Stomach smooth muscle (tissue), 2 donors: Measurements from ENCODE around the gene RNF115.
"Not testable (repeated sequence)": the region's sequence is repeated elsewhere in the genome, so short reads cannot be mapped to it uniquely, and the experiment has no call there.

Experiments used
- H3K27ac ChIP-seq: one replicate; pipeline ENCODE4 v1.7.0; 2013; ENCODE audit warnings: mild to moderate bottlenecking, low read length, inconsistent platforms
- H3K27me3 ChIP-seq, 2 donors: one replicate each; pipeline ENCODE4 v1.7.0; 2013; ENCODE audit warnings: low read length in 2 of 2; ENCODE audit not compliant: insufficient read depth in 2 of 2, control insufficient read depth in 1 of 2
- H3K36me3 ChIP-seq, 2 donors: one replicate each; pipeline ENCODE4 v1.7.0; 2013; ENCODE audit warnings: low read length in 2 of 2; ENCODE audit not compliant: control insufficient read depth in 2 of 2, insufficient read depth in 2 of 2
- H3K4me1 ChIP-seq: one replicate; pipeline ENCODE4 v1.7.0; 2013; ENCODE audit warnings: low read length; ENCODE audit not compliant: control insufficient read depth, insufficient read depth
- H3K4me3 ChIP-seq, 2 donors: one replicate each; pipeline ENCODE4 v1.7.0; 2013; ENCODE audit warnings: low read length in 2 of 2
- H3K9ac ChIP-seq, 2 donors: one replicate each; pipeline ENCODE4 v1.7.0; 2013; ENCODE audit warnings: low read length in 2 of 2, mild to moderate bottlenecking in 1 of 2
- H3K9me3 ChIP-seq, 2 donors: one replicate each; pipeline ENCODE4 v1.7.0; 2013; ENCODE audit warnings: low read length in 2 of 2; ENCODE audit not compliant: control insufficient read depth in 2 of 2
- donor health status: healthy.
- donor health status: Pancreatic carcinoma.

The RNF115 gene

DNA sequence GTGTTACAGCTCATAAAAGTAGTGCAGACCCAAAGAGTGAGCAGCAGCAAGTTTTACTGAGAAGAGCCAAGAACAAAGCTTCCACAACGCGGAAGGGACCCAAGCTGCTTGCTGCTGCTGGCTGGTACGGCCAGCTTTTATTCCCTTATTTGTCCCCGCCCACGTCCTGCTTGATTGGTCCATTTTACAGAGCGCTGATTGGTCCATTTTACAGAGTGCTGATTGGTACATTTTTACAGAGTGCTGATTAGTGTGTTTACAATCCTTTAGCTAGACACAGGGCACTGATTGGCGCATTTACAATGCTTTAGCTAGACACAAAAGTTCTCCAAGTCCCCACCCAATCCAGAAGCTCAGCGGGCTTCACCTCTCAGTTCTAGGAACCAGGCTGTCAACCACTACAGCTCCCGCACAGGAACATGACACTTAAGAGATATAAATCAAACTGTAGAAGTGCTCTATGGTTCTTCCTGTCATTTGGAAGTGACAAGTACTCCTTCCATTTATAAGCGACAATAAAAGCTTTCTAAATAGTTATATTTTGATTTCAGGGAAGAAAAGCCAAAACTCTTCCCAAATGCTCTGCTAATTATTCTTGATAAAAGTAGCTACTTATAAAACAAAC is 28.5 kb downstream of the RNF115 start:
- Histone ChIP-seq H3K27me3 (no peaks in the 10 kb centered on the region), H3K4me3 (no peak overlapping the region), H3K9ac (no peak overlapping the region), H3K4me1 (no peaks in the 10 kb centered on the region), H3K27ac (no peak overlapping the region), H3K36me3 (peaks cover 0 to 2% of the 10 kb centered on the region in 2 donors), H3K9me3 (no peaks in the 10 kb centered on the region)

GRCh38 chr1:145792484-145792883 is 31.4 kb downstream of the RNF115 start:
- Histone ChIP-seq H3K9me3 (no peaks in the 10 kb centered on the region), H3K27ac (no peak overlapping the region), H3K4me1 (no peaks in the 10 kb centered on the region), H3K4me3 (no peak overlapping the region), H3K36me3 (peaks cover 2 to 6% of the 10 kb centered on the region in 2 donors), H3K9ac (no peak overlapping the region), H3K27me3 (no peaks in the 10 kb centered on the region)

DNA sequence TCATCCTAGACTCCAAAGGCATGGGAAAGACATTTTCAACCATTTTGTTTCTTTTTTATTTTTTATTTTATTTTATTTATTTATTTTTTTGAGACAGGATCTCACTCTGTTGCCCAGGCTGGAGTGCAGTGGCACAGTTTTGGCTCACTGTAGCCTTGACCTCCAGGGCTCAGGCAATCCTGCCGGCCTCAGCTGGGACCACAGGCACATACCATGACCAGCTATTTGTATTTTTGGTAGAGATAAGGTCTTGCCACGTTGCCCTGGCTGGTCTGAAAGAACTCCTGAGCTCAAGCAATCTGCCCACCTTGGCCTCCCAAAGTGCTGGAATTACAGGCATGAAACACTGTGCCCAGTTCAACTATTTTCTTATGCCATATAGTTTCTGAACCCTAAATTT is 32.0 kb downstream of the RNF115 start:
- not testable (repeated sequence) for H3K36me3 ChIP-seq, H3K27me3 ChIP-seq, H3K4me3 ChIP-seq, H3K4me1 ChIP-seq, H3K9me3 ChIP-seq, H3K9ac ChIP-seq, H3K27ac ChIP-seq

DNA sequence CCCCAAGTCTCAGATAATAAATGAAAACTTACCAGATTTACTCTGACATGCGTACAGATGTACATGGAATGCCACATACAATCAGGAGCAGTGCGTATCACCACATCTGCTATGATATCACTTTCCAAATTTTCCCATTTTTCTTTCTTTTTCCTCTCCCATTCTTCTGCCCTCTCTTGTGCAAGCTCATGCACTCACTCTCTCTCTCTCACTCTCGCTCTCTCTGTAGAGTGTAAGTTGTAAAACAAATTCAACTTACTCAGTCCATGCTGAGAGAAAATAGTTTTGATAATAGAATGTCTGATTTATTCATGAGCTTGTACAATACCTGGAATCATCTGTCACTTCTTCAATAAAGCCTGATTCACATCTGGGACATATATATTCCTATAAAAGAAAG is 35.3 kb downstream of the RNF115 start:
- Histone ChIP-seq H3K9ac (no peak overlapping the region), H3K4me3 (no peak overlapping the region), H3K4me1 (no peaks in the 10 kb centered on the region), H3K36me3 (peaks cover 2 to 6% of the 10 kb centered on the region in 2 donors), H3K27ac (no peak overlapping the region), H3K27me3 (no peaks in the 10 kb centered on the region), H3K9me3 (no peaks in the 10 kb centered on the region)

- peaks cover 0 to 6% of the 10 kb centered on the region in 2 donors for H3K36me3 ChIP-seq
- H3K4me1 ChIP-seq: peaks cover 3% of the 10 kb centered on the region
- no peaks in the 10 kb centered on the region for H3K9me3 ChIP-seq
- H3K27ac ChIP-seq: no peak overlapping the region
- H3K9ac ChIP-seq: no peak overlapping the region
- H3K4me3 ChIP-seq: no peak overlapping the region
- no peaks in the 10 kb centered on the region for H3K27me3 ChIP-seq
These were observed 37.6 kb downstream of the RNF115 start for GRCh38 chr1:145786271-145786670.

GRCh38 chr1:145785547-145785946 is 38.3 kb downstream of the RNF115 start:
- Histone ChIP-seq H3K9me3 (no peaks in the 10 kb centered on the region), H3K27ac (peak overlapping the region; percentile 12), H3K4me3 (no peak overlapping the region), H3K4me1 (peaks cover 3% of the 10 kb centered on the region), H3K27me3 (no peaks in the 10 kb centered on the region), H3K36me3 (peaks cover 0 to 6% of the 10 kb centered on the region in 2 donors), H3K9ac (no peak overlapping the region)

DNA sequence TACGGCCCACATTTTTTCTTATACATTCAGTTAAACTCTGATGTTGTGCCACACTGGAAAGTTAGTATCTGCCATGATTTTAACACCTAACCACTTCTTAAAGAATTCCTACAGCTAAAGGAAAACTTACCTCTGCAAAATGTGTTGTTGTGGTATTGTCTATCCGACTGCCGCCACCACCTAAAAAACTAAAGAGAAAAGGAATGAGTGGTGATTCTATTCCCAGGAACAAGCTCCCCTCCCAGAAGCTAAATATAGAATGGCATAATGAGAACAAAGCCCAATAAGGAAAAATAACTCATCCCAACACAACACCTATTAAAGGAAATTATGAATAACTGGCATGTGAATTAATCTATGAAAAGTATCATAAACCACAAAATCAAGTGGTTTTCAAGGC is 39.5 kb downstream of the RNF115 start:
- Histone ChIP-seq H3K27ac (peak overlapping the region; percentile 56), H3K27me3 (no peaks in the 10 kb centered on the region), H3K9ac (peak overlapping the region; percentile 37 to 56), H3K4me3 (peak overlapping the region; percentile 27 to 64), H3K4me1 (peaks cover 3% of the 10 kb centered on the region), H3K36me3 (peaks cover 0 to 6% of the 10 kb centered on the region in 2 donors), H3K9me3 (no peaks in the 10 kb centered on the region)

DNA sequence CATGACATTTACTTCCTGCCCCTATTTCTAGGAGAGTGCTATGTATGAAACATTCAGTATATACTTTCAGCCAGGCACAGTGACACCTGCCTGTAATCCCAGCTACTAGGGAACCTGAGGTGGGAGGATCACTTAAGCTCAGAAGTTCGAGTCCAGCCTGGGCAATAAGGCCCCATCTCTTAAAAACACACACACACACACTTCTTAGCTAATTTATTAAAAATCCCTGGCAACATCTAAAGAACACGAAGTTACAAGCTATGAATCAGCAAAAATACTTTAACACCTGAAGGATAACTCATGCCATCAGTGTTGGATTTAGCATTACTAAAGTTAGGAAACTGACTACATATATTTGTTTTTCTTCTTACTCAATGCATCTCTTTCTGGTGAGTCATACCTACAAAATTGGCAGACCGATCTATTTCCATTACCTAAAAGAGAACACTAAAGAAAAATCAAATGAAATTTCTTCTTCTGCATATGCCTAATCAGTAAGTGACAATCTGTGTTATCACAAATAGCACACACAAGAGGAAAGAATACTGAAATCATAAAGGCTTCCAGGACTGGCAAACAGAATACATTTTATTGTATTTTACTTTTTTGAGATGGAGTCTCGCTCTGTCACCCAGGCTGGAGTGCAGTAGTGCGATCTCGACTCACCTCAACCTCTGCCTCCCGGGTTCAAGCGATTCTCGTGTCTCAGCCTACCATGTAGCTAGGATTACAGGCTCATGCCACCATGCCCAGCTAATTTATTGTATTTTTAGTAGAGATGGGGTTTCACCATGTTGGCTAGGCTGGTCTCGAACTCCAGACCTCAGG is 41.4 kb downstream of the RNF115 start:
- Histone ChIP-seq H3K4me1 (peaks cover 3% of the 10 kb centered on the region), H3K4me3 (peak overlapping the region; percentile 5 to 64), H3K9ac (no peak overlapping the region), H3K36me3 (no peaks in the 10 kb centered on the region), H3K27me3 (no peaks in the 10 kb centered on the region), H3K9me3 (no peaks in the 10 kb centered on the region), H3K27ac (peak overlapping the region; percentile 47)

- H3K9ac ChIP-seq: no peak overlapping the region
- no peaks in the 10 kb centered on the region for H3K9me3 ChIP-seq
- no peaks in the 10 kb centered on the region for H3K36me3 ChIP-seq
- no peaks in the 10 kb centered on the region for H3K27me3 ChIP-seq
- peaks cover 3% of the 10 kb centered on the region for H3K4me1 ChIP-seq
- no peak overlapping the region for H3K27ac ChIP-seq
- no peak overlapping the region for H3K4me3 ChIP-seq
These were observed 45.8 kb downstream of the RNF115 start for GRCh38 chr1:145778146-145778540.

DNA sequence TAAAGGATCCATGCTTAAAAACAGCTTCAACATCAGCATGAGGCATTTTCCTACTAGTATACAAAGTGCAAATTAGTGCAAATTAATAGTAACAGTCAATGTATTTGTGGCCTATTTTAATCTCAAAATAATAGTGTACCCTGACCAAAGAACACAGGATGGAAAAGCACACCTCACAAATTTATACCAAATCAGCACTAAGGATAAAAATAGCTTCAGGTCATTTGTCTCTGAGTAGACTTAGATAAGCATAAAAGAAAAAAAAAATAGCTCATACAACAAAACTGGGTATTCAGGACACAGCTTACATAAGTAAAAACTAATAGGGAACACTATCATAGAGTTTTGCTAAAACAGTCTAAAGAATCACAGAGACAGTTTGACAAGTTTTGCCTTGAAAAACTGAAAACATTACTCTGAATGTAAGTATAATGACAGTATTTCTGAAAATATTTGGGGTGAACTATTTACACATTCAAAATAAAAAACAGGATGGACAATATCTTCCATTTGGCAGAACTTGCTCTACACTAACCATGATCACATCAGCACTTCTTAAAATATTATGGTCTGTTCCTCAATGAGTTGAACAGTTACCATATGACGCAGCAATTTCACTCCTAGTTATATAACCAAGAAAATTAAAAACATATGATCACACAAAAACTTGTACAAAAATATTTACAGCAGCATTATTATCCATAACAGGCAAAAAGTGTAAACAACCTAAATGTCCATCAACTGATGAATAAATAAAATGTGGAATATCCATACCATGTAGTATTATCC is 46.3 kb downstream of the RNF115 start:
- Histone ChIP-seq H3K4me1 (peaks cover 3% of the 10 kb centered on the region), H3K27ac (no peak overlapping the region), H3K4me3 (no peak overlapping the region)

More for the DNA sequence above, 46.3 kb downstream of the RNF115 start:
- no peaks in the 10 kb centered on the region for H3K9me3 ChIP-seq
- H3K27me3 ChIP-seq: no peaks in the 10 kb centered on the region
- no peak overlapping the region for H3K9ac ChIP-seq
- no peaks in the 10 kb centered on the region for H3K36me3 ChIP-seq
